AG04450 (cell line): ENCODE results near the gene TBKBP1. TPM values are rescaled to one million over a fixed set of nuclear protein-coding genes. Genes with fewer than 3 reads are reported as not detected.
A peak's percentile ranks its signal among the peaks of the same experiment; 100 is the strongest.

Source experiments
- CTCF ChIA-PET: fragments of 300-600, 350-600 bp; formaldehyde crosslinking; extraction: SDS; loops from one replicate; lab custom pipeline; 2022; ENCODE audit warnings: antibody characterized with exemption, inconsistent platforms; lab: Charles Lee
- POLR2A ChIA-PET: fragments of 350-600 bp; formaldehyde crosslinking; extraction: SDS; loops from one replicate; lab custom pipeline; 2021; ENCODE audit warnings: antibody characterized with exemption, inconsistent platforms; lab: Yijun Ruan, JAX
- DNase-seq: peaks from one replicate; pipeline ENCODE4 v3.0.0-alpha.2; 2011; ENCODE audit warnings: low read depth, low spot score
- H3K27ac ChIP-seq: one replicate; pipeline ENCODE4 v1.5.1; 2012; ENCODE audit warnings: low read depth, low read length, control low read depth
- H3K27me3 ChIP-seq: one replicate; pipeline ENCODE4 v1.6.0; 2012; ENCODE audit warnings: low read length; ENCODE audit not compliant: control insufficient read depth, insufficient read depth
- H3K4me3 ChIP-seq: 2 replicates; pipeline ENCODE4 v1.5.1; 2011; ENCODE audit warnings: mild to moderate bottlenecking, low read depth, low read length, control low read depth
- H3K9me3 ChIP-seq: 2 replicates; pipeline ENCODE4 v1.5.1; 2012; ENCODE audit warnings: low read length; ENCODE audit not compliant: control insufficient read depth, insufficient read depth
- polyA plus RNA-seq: library from polyadenylated mRNA; depleted of rRNA; stranded (reverse); fragments of >200 nt; gene quantifications from 2 replicates; pipeline ENCODE4 v1.2.3, GENCODE V29; 2011
- TF ChIP-seq, protein P1 (sequence below): IDR thresholded peaks from 2 replicates; pipeline ENCODE4 v1.5.1; 2011; ENCODE audit warnings: low read depth, low read length, control low read depth, inconsistent platforms

TBKBP1 gene
- polyA plus RNA-seq, 1 experiment: 4.8 TPM

DNA sequence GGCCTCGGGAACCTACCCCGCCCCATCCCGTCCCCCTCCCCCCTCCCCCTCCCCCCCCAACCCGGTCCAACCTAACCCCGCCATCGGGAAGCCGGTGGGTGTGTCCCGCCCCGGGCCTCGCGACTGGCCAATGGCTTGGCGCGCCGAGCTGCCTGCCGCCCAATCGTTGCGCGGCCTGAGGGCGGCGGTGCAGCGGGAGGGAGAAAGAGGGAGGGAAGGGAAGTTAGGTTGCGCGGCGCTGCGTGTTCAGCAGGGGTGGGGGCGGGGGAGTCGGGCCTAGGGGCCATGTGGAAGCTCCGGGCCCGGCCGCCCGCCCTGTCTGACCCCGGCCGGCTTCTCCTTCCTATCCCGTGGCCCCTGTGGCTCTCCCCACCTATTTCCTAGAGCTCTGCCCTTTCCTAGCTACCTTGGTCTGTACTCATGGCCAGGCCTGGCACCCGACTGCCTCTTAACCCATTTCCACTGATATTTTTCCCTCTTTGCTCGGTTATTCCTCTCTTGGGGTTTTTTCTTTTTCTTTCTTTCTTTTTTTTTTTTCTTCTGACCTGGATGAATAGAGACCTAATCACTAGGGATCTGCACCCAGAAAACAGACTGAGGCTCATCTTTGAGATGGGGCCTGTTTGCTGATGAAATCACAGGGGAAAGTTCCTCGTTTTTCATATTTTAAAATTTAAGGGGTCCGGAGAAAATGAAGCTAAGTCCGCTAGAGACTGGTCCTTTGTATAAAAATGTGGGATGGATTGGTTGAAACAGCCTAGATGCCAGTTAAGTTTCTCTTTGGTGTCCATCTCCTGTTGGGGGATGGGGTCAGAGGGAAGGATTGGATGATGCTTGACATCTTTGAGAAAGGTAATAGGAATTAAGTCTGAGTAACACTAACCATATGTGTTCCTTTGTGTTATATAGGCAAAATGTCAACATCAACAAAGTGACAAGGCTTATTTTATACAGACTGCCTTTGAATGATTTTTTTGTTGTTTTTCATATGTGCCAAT, 43.1 kb upstream of the TBKBP1 start:
- Histone ChIP-seq H3K27ac (peak overlapping the region; percentile 31), H3K27me3 (no peaks in the 10 kb centered on the region), H3K9me3 (no peaks in the 10 kb centered on the region), H3K4me3 (peak overlapping the region; percentile 81)
- ChIA-PET CTCF (interaction anchor here (1.3 to 2.4 kb wide), 2 partner anchors 13 to 35 kb away, joined by 6 to 7 read pairs; no protein-coding TSS in a partner anchor), POLR2A (interaction anchor here (0.6 kb wide), 2 partner anchors 16 to 150 kb away, joined by 4 to 6 read pairs; no protein-coding TSS in a partner anchor)
- TF ChIP-seq, protein P1, sequence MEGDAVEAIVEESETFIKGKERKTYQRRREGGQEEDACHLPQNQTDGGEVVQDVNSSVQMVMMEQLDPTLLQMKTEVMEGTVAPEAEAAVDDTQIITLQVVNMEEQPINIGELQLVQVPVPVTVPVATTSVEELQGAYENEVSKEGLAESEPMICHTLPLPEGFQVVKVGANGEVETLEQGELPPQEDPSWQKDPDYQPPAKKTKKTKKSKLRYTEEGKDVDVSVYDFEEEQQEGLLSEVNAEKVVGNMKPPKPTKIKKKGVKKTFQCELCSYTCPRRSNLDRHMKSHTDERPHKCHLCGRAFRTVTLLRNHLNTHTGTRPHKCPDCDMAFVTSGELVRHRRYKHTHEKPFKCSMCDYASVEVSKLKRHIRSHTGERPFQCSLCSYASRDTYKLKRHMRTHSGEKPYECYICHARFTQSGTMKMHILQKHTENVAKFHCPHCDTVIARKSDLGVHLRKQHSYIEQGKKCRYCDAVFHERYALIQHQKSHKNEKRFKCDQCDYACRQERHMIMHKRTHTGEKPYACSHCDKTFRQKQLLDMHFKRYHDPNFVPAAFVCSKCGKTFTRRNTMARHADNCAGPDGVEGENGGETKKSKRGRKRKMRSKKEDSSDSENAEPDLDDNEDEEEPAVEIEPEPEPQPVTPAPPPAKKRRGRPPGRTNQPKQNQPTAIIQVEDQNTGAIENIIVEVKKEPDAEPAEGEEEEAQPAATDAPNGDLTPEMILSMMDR: no peak
- DNase-seq: peak; percentile 86

- peak overlapping the region; percentile 81 for H3K4me3 ChIP-seq
- no peak for DNase-seq
- H3K27me3 ChIP-seq: no peaks in the 10 kb centered on the region
- no peaks in the 10 kb centered on the region for H3K9me3 ChIP-seq
- ChIA-PET CTCF (interaction anchor here (1.3 to 2.4 kb wide), 2 partner anchors 12 to 36 kb away, joined by 6 to 7 read pairs; no protein-coding TSS in a partner anchor), POLR2A (interaction anchor here (0.6 kb wide), 1 partner anchor 151 kb away, joined by 4 read pairs; no protein-coding TSS in a partner anchor)
- no peak overlapping the region for H3K27ac ChIP-seq
- TF ChIP-seq, protein P1: no peak
Observed at GRCh38 chr17:47651704-47652103, 42.3 kb upstream of the TBKBP1 start.

DNA sequence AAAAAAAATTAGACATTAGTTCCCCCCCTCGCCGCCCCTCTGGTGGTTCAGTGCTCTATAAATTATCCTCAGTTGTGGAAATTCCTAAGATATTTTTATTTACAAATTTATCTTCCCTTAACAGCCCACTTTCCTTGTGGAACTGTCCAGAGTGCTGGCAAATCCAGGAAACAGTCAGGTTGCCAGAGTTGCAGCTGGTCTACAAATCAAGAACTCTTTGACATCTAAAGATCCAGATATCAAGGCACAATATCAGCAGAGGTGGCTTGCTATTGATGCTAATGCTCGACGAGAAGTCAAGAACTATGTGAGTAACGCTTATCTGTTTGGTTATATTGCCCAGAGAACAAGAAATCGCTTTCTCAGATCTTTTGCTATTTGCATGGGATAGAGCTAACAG, 41.4 kb upstream of the TBKBP1 start:
- no peak for DNase-seq
- CTCF ChIA-PET: interaction anchor here (1.3 to 2.4 kb wide), 2 partner anchors 11 kb away, joined by 7 to 8 read pairs; no protein-coding TSS in a partner anchor
- Histone ChIP-seq H3K27me3 (no peaks in the 10 kb centered on the region), H3K4me3 (no peak overlapping the region), H3K9me3 (no peaks in the 10 kb centered on the region), H3K27ac (no peak overlapping the region)
- TF ChIP-seq, protein P1: no peak
- POLR2A ChIA-PET: interaction anchor here (1.4 kb wide), 1 partner anchor 11 kb away, joined by 4 read pairs; no protein-coding TSS in a partner anchor

DNA sequence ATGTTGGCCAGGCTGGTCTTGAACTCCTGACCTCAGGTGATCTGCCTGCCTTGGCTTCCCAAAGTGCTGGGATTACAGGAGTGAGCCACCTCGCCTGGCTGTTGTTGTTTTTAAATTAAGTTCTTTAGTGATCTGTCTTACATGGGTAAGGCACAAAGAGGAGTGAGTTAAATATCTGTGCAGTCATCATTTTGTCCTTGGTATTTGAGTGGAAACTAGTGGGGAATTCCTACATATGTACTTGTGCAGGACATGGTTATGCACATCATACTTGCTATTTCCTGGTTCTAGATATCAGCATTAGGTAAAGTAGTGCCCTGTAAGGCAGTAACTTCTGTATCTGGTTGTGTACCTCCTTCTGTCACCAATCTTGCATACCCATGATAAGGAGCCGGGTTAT, 40.5 kb upstream of the TBKBP1 start:
- no peak overlapping the region for H3K4me3 ChIP-seq
- DNase-seq: no peak
- ChIA-PET CTCF (interaction anchor here (1.3 kb wide), 1 partner anchor 10 kb away, joined by 8 read pairs; no protein-coding TSS in a partner anchor), POLR2A (interaction anchor here (0.7 to 1.4 kb wide), 2 partner anchors 10 to 156 kb away, joined by 4 to 7 read pairs; no protein-coding TSS in a partner anchor)
- no peaks in the 10 kb centered on the region for H3K27me3 ChIP-seq
- TF ChIP-seq, protein P1: no peak
- H3K27ac ChIP-seq: no peak overlapping the region
- no peaks in the 10 kb centered on the region for H3K9me3 ChIP-seq
